ENCODE results near the gene ZDHHC14. TPM values are rescaled to one million over a fixed set of nuclear protein-coding genes. Genes with fewer than 3 reads are reported as not detected.

ZDHHC14 gene
- total RNA-seq, 1 experiment from 2014 or later, result 1.7 TPM

DNA sequence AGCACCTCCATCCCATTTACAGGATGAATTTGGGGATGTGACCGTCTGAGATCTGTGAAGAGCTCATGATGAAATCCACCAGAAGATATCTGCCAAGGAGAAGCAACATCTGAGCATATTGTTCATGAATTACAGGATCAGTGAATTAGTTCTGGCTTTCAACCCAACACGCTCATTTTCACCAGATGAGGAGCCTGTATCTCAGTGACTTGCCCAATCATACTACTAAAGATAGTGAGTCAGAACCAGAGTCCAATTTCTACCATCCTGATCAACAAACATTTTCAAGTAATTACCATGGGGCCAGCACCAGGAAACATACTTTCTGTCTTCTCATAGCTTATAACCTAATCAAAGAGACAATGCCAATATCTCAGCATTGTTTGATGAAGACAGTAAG lies 116.6 kb downstream of the ZDHHC14 start:
- H3K4me3 Mint-ChIP-seq, result no peak overlapping the region
- no peak overlapping the region for H2BK120ac ChIP-seq (ENCODE audit: low read depth, low read length, poor library complexity, severe bottlenecking)
- no peak overlapping the region; a peak in 1 of 7 replicates for H3K27ac Mint-ChIP-seq
- no peak overlapping the region for H3K18ac ChIP-seq (ENCODE audit: insufficient read length, low read depth, low read length)
- H3K27me3 ChIP-seq (ENCODE audit: insufficient read depth, low read length), result no peaks in the 10 kb centered on the region
- H2BK20ac ChIP-seq (ENCODE audit: low read depth, low read length, poor library complexity, severe bottlenecking), result no peak overlapping the region
- no peak overlapping the region for H3K4ac ChIP-seq (ENCODE audit: low read depth, low read length)
- no peak overlapping the region for H4K8ac ChIP-seq (replicated peaks; ENCODE audit: insufficient read length, low read depth, low read length)
- H4K5ac ChIP-seq (ENCODE audit: insufficient read length, low read depth, low read length), result no peak overlapping the region
- H4K91ac ChIP-seq (ENCODE audit: insufficient read length, low read depth, low read length), result no peak overlapping the region
- H3K27ac ChIP-seq (ENCODE audit: insufficient read length, low read depth, low read length), result no peak overlapping the region
- no peak overlapping the region for H3K23ac ChIP-seq (ENCODE audit: insufficient read length, low read depth, low read length)
- H3K9me3 Mint-ChIP-seq, result peaks cover 0 to 3% of the 10 kb centered on the region in 2 experiments; a peak in 3 of 5 replicates
- no peak overlapping the region for H3T11ph ChIP-seq (ENCODE audit: low read length)
- no peak overlapping the region for H3K9ac ChIP-seq (ENCODE audit: extremely low read depth, insufficient read length, low read length)
- H3K4me2 ChIP-seq (ENCODE audit: insufficient read depth, insufficient read length, low read length), result no peak overlapping the region
- no peak overlapping the region for H3K56ac ChIP-seq (ENCODE audit: insufficient read length, low read depth, low read length)
- TF ChIP-seq, protein P1, sequence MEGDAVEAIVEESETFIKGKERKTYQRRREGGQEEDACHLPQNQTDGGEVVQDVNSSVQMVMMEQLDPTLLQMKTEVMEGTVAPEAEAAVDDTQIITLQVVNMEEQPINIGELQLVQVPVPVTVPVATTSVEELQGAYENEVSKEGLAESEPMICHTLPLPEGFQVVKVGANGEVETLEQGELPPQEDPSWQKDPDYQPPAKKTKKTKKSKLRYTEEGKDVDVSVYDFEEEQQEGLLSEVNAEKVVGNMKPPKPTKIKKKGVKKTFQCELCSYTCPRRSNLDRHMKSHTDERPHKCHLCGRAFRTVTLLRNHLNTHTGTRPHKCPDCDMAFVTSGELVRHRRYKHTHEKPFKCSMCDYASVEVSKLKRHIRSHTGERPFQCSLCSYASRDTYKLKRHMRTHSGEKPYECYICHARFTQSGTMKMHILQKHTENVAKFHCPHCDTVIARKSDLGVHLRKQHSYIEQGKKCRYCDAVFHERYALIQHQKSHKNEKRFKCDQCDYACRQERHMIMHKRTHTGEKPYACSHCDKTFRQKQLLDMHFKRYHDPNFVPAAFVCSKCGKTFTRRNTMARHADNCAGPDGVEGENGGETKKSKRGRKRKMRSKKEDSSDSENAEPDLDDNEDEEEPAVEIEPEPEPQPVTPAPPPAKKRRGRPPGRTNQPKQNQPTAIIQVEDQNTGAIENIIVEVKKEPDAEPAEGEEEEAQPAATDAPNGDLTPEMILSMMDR (conservative IDR thresholded peaks at IDR 0.05), result no peak
- H3K4me1 Mint-ChIP-seq, result peaks cover 7 to 8% of the 10 kb centered on the region in 2 experiments; a peak in 1 of 4 replicates
- WGBS (ENCODE audit: extremely low coverage, insufficient read length, low lambda C conversion rate), result no CpG with 5 or more reads among the region's 2 CpGs
- H3K23me2 ChIP-seq (ENCODE audit: insufficient read length, low read depth, low read length, poor library complexity, severe bottlenecking), result no peaks in the 10 kb centered on the region
- no peaks in the 10 kb centered on the region for H3K79me2 ChIP-seq (ENCODE audit: insufficient read depth, low read length)
- peaks cover 0 to 4% (median 0%) of the 10 kb centered on the region in 3 experiments; a peak in 2 of 7 replicates for H3K36me3 Mint-ChIP-seq (ENCODE audit: insufficient read depth in 1 of 3, low read depth in 3 of 3)
- H3K79me1 ChIP-seq (ENCODE audit: insufficient read depth, low read depth, low read length, poor library complexity, severe bottlenecking), result no peaks in the 10 kb centered on the region
- no peaks in the 10 kb centered on the region for H3K9me3 ChIP-seq (ENCODE audit: control insufficient read depth, low read depth, low read length)
- no peak overlapping the region for H2BK12ac ChIP-seq (ENCODE audit: insufficient read length, low read depth, low read length)
- H2AFZ ChIP-seq (ENCODE audit: low read length), result no peak overlapping the region
- no peak overlapping the region for H2AK5ac ChIP-seq (ENCODE audit: insufficient read length, low read length)
- H2BK15ac ChIP-seq (ENCODE audit: low read depth, low read length), result no peak overlapping the region
- no peaks in the 10 kb centered on the region for H3K4me1 ChIP-seq (ENCODE audit: insufficient read depth, low read length)
- H4K20me1 ChIP-seq (ENCODE audit: control insufficient read depth, insufficient read depth, insufficient read length), result no peaks in the 10 kb centered on the region
- no peaks in the 10 kb centered on the region; the same call in none of the 2 replicates for H3K27me3 Mint-ChIP-seq (ENCODE audit: low read depth)
- H2BK5ac ChIP-seq (ENCODE audit: insufficient read length, low read length), result no peak overlapping the region
- no peak overlapping the region for H3K14ac ChIP-seq (ENCODE audit: insufficient read depth, low read length)
- DNase-seq, result no peak

Data from H9 (cell line).